HG03460 (cell line): ENCODE results near the gene TSACC.
A peak's percentile ranks its signal among the peaks of the same experiment; 100 is the strongest.
"Not testable (repeated sequence)": the region's sequence is repeated elsewhere in the genome, so short reads cannot be mapped to it uniquely, and the experiment has no call there.

Source experiments
- ATAC-seq: cut with Tn5 transposase; IDR thresholded peaks from one replicate; pipeline ENCODE4 v1.9.1; 2021; ENCODE audit not compliant: unreplicated experiment

The TSACC gene

DNA sequence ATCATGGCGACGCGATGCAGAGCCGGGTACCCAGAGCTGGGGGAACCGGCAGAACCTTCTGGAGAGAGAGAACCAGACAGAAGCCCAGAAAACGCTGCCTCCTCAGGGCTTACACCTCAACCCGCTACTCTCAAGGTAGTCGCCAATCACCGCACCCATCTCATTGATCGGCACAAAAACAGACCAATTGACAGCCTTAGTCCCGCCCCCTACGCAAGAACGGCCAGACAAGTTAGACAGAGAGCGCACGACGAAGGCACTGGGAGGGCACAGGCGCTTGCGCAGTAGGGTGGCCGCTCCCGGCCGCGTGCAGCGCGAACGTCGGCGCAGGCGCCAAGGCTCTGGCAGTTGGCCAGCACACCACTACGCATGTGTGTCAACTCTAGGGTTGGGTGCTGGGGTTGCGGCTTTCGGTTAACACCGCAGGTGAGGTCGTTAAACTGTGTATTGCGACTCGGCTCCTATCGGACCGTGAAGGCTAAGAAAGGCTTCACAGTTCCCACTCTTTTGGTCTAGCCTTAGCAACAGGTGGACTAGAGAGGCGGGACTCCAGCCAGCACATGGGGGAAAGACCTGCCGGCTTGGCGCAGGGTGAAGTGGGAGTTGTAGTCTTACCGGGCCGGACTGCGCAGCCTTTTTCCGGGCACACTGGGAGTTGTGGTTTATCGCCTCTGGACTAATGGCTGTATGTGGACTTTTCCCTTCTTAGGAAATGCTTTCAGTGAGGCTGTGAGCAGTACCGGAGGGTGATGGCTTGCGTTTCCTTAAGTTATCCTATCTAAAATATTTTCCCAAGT, at the start of gene TSACC, which contains the start of gene CCT3:
TSACC (plus strand) TSS at position 347 of the 797 bp plus-strand sequence. CDS start 1,232 bp downstream, outside the sequence.
CCT3 (minus strand) TSS at position 113 of the 797 bp plus-strand sequence; CDS start at position 5, 108 bp downstream.
- ATAC-seq = peak; percentile 93

DNA sequence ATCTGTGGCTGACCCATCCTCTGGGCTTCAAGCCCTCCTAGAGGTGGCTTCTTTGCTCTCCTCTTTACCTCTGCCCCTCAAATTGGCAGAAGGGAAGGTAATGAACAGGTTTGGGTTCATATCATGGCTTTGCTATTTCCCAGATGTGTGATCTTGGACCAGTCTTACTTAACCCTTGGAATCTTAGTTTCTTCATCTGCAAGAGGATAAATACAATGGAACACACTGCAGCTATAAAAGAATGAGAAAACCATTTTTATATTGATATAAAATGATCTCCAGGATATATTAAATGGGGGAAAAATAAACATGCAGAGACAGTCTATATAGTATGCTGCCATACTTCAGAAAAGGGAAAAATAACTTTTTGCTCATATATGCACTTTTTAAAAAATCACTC, 48.5 kb upstream of the TSACC start:
- ATAC-seq = no peak

DNA sequence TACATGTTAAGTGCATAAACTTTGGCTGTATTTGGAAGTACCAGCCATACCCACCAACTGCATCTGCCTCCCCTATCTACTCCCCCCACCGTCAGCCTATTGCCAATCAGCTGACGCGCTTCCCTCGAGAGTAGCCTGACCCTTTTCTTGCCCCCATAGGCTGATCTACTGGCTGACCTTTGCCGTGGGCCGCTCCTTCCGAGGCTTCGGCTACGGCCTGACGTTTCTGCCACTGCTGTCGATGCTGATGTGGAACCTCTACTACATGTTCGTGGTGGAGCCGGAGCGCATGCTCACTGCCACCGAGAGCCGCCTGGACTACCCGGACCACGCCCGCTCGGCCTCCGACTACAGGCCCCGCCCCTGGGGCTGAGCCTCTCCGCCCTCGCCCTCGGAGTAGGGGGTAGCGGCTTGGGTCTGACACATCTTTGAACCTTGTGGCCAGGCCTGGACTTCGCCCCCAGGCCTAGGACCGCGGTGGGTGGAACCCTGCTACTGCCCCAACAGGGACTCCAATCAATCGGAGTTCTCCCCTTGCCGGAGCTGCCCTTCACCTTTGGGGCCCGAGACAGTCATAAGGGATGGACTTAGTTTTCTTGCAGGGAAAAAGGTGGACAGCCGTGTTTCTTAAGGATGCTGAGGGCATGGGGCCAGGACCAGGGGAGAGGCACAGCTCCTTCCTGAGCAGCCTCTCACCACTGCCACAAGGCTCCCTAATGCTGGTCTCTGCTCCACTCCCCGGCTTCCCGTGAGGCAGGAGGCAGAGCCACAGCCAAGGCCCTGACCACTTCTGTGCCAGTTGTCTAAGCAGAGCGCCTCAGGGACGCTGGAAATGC, 46.9 kb upstream of the TSACC start:
- no peak for ATAC-seq

DNA sequence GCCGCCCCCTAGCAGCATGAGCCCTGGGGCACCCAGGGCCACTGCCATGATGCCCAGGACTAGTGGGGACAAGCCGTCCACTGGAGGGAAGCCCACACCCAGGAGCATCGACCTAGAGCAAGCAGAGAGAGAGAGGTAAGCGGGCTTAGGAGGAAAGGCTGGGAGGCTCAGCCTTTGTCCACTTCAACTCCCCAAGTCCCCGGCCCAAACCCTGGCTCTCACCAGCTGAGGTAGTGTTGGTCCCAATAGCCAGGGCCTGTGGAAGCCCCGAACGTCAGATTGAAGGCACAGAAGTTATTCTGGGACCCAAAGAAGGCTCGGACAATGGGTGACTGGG, 45.3 kb upstream of the TSACC start:
- ATAC-seq = no peak

DNA sequence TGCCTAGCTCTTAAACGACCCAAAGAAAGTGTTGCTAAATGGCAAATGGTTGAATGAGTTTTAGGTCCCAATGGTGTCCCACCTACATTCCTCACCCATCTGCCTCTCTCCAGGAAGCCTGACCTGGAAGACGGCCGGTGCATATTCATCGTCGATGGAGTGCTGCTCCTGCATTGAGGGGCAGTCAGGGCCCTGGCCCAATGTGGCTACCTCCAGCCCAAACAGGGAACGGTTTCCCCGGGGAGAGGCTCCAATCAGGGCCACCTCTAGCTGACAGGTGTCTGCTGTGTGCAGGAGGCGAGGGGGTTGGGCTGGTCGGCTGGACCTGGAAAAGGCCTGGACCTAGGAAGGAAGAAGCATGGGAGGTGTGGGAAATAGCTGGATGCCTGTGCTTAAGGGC, 44.4 kb upstream of the TSACC start:
- ATAC-seq = no peak

DNA sequence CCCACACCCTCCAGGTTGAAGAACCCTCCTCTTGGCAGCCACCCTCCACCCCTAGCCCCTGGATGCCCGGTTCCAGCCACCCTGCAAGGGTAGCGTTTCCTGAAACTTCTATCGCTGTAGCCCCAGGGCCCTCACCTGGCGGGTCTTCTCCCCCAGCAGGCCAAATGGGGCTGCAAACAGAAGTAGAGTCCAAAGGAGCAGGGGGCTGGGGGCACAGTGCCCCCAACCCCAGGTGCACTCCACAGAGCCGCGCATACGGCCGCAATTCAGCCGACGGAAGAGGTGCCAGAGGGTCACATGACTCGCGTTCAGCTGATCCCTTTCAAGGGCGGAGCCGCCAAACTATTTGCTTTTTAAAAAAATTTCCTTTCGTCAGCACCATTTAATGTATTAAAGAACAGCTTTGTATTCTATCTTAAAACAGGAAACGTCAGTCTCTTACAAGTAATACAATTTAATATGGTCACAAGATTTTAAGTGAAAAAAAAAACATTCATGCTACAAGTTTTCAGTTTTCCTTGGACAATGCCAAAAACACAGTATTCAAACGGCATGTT, 42.9 kb upstream of the TSACC start, which contains the start of gene GLMP:
GLMP (minus strand) TSS at position 289 of the 557 bp plus-strand sequence; CDS start at position 255, 34 bp downstream.
- no peak for ATAC-seq

DNA sequence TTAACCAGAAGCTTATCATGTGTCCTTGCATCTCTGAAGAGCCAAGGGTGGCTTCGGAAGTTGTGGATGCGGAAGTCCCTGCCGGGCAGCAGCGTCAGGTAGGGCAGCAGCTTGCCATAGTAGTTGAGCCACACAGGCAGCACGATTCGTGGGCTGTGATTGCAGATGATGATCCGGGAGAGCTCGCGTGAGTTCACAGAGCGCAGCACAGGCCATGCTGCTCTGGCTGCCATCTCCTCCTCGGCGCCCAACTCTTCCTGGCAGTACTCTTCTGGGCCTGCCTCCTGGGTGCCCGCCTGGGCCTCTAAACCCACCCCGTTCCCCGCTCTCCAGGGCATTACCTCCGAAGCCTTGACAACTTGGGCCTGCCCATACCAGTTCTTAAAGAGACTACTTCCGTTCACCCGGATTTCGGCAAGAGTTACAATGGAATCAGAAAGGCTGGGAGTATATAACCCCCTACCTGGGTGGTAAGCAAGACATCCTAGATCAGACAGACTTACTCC, 39.4 kb upstream of the TSACC start, which contains the start of gene VHLL:
VHLL (minus strand) TSS at position 456 of the 506 bp plus-strand sequence; CDS start at position 338, 118 bp downstream.
- no peak for ATAC-seq

DNA sequence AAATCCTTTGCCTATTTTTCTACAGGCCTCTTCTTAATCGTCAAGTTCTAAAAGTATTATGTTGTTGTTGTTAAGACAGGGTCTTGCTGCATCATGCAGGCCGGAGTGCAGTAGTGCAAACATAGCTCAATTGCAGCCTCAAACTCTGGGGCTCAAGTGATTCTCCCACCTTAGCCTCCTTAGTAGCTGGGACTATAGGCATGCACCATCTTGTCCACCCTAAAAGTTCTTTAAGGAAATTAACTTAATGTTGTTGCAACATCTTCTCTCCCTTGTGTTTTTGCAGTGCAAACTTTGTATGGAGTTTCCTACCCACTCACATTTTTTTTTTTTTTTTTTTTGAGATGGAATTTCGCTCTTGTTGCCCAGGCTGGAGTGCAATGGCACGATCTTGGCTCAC, 35.1 kb upstream of the TSACC start:
- ATAC-seq = no peak

DNA sequence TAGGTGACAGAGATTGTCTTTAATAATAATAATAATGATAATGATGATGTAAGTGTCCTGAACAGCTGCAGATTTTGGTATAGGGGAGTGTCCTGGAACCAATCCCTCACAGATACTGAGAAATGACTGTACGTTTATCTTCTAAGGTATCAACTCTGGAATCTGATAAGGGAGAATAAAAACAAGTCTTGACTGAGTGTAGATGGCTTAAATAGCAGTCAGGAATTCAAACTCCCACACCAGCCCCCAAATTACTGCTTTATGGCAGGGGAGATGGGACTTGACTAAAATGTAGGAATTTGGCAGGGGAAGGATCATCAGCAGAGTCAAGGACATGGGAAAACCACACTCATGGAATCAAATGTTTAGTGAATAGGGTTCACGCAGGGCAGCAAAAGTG, 33.1 kb upstream of the TSACC start:
- no peak for ATAC-seq

DNA sequence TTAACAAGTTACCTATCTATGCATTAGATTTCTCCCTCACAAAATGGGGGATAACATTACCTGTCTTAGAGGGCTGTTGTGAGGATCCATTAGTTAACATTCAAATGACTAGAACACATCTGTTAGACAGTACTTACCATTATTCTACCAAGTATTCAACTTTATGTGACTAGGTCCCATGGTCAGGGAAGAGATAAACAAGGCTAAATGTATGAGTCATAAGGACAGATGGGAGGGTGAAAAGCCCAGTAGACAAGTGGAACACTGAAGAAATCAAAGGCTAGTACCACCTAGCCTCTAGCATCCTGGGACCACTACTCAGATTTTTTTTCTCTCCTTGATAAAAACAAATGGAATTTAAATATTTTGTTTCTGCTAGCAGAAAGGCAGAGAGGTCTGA, 30.2 kb upstream of the TSACC start:
- no peak for ATAC-seq

DNA sequence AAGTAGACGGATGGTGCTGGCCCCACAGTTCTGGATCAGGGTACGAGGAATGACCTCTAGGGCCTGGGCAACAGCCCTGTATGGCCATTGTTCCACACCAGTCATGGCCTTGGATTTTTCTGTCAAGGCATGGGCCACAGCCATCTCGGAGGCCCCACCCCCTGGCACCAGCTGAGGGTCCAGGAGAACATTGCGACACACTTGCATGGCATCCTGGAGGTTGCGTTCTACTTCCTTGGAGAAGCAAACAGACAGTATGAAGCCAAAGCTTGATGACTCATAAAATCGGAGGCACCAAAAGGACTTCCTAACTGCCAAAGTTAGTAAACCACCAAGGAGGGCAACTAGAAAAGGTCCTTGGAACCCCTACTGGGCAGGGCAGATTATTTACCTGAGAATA, 27.4 kb upstream of the TSACC start:
- ATAC-seq = no peak

DNA sequence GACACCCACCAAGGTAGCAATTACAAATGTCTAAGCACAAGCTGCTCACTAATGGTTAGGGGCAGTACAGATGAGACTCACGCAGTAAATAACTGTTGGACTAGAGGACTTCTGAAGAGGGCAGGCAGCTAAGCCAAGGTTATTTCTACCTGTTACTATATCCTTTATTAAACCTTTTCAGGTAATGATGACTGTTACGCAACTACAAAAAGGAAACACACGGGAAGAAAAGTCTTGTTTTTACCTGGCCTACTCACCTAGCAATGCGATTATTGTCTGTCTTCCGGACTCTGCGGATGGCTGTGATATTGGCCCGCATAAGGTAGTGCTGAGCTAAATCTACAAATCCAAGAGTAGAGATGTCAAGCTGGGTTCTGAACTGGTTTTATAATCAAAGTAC, 21.4 kb upstream of the TSACC start:
- no peak for ATAC-seq

DNA sequence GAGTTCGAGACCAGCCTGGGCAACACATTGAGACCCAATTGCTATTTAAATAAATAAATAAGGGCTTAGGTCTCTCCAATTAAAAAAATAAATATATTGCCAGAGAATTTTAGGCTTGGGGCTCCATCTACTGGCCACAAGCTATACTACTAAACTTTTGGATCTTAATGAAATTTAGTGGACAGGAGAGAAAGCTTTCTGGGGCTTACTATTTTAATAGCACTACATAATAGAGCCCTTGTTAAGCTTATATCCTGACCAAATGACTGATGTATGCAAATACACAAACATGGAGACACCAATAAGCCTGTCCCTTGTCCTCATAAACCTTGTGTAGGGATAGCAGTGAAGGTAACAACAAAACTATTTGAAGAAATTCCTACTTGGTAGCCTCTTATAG, 18.7 kb upstream of the TSACC start:
- ATAC-seq = no peak

DNA sequence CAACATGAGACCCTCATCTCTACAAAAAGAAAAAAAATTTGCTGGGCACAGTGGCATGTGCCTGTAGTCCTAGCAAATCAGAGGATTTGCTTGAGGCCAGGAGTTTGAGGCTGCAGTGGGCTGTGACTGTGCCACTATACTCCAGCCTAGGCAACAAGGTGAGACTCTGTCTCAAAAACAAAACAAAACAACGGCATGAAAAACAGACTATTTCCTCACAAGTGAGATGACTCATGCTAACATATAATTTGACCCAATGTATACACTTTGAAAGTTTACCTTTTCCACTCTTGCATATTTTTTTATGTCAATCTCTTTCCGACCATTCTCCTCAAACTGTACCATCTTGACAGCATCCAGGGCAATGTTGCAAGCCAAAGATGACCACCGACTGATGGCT, 17.8 kb upstream of the TSACC start:
- no peak for ATAC-seq

DNA sequence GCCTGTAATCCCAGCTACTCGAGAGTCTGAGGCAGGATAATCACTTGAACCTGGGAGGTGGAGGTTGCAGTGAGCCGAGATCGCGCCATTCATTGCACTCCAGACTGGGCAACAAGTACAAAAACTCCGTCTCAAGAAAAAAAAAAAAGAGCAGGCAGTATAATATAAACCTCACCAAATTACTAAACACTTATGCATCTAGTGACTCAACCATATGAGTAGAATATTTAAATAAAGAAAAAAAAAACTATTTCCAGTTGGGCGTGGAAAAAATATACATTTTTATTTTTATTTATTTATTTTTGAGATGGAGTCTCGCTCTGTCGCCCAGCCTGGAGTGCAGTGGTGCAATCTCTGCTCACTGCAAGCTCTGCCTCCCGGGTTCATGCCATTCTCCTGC, 15.1 kb upstream of the TSACC start:
- not testable (repeated sequence) for ATAC-seq

DNA sequence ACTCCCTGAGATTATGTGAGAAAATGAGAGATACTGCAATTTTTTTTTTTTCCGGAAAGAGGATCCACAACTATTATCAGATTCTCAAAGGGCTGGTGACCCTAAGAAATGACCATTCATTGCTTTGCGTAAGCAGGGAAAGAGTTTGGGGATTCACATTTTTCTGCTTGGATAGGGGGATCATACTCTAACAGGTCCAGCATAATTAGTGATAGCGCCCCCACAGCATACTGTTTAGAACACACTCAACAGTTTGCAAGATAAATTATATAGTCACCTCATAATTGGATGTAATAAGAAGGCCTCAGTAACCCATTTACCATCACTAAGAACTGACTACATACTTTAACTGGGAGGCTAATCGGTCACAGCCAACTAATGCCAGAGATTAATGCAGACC, 2.1 kb upstream of the TSACC start:
- ATAC-seq = no peak

DNA sequence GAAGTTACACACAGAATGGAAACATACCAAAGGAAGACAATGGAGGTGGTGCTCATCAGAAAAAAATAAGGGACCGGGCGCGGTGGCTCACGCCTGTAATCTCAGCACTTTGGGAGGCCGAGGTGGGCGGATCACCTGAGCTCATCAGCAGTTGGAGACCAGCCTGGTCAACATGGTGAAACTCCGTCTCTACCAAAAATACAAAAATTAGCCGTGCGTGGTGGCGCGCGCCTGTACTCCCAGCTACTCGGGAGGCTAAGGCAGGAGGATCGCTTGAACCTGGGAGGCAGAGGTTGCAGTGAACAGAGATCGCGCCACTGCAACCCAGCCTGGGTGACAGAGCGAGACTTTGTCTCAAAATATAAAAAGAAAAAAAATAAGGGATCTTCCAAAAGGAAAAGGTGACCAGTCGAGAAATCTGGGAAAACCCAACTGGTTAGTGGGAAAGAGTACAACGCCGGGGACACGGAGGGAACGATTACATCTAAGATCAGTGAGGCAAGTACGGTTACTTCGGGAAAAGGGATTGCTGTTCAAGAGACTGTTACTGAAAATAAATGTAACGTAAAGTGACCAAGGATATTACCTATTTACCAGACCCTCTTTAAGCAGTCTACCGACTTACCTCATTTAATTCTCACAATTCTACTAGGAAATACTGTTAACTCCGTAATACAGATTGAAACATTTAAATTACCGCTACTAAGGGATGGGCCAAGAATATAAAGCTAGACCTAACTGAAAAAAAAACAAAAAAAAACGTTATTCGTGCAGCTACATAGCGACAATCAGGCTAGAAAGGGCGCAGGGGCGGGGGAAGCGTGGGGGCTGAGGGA, 1.1 kb upstream of the TSACC start:
- no peak for ATAC-seq

DNA sequence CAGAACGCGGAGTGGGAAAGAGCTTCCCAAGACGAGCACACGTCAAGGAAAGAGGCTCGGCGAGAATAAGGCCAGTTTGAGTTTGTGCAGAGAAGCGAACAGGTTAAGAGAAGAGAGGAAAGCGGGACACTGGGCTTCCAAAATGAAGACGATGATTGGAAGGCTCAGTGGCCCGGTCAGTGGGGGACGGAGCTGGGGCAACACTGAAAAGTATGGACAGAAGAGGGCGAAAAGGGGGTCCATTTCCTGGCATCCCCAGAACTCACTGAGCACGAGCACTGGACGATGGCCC, 492 bp upstream of the TSACC start:
- ATAC-seq = no peak

DNA sequence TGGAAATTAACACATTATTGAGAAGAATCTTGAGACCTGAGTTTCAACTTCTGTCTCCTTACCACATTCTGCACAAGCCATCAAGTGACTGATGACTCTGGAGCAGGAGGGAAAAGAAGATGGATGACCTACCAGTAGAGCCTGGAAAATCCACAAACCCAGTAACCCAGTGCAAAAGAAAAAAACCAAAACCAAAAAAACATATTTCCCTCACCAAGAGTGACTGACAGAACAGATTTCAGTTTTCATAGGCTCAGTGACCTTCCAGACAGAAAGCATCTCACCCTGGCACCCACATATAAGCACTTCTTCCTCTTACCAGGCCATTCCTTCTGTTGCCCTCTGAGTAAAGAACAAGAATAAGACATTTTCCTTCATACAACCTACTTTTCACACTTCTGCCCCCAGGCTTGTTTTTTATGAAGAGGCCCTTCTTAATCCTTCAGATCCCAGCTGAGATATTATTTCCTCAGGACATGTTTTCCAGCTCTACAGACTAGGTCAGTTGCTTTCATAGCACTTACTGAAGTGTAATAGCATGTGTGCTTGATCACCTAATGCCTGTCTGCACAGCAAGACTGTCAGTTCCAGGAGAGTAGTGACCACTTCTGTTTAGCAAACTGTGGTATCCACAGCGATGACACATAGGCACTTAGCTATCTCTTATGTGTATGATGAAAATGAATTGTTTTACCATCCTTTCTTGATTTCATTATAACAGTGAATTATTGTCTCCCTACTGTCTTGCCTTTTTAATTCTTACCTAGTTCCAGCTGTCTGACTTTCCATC, 4.0 kb downstream of the TSACC start:
- ATAC-seq = no peak

DNA sequence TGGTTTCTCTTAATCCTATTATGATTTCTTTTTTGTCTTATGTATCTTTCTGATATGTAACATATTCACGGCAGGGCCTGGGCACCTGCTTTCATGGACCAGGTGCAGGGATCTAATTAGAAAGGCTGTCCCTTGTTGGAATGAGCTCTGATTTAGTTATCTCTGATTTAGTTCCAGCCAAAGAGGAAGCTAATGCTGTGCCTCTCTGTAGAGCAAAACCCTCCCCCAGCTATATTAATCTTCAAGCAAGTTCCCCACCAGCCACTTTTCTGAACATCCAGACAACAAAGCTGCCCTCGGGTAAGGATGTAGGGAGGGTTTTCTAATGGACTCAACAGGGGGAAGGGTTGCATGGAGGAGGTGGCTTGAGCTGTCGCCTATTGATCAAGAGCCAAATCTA, 6.1 kb downstream of the TSACC start:
- no peak for ATAC-seq
